Suprapubic skin (tissue), 4 donors: ENCODE measurements around the gene ISM1. TPM values are rescaled to one million over a fixed set of nuclear protein-coding genes. Genes with fewer than 3 reads are reported as not detected.
A peak's percentile ranks its signal among the peaks of the same experiment; 100 is the strongest.

Source experiments
- DNase-seq, 2 donors: peaks; one replicate each; pipeline ENCODE4 v3.0.0-alpha.2; 2019; ENCODE audit warnings: low spot score in 2 of 2
- H3K27ac ChIP-seq: fragments of 200-600 bp; sonication (generic); one replicate; pipeline ENCODE4 v1.5.1; 2019
- H3K27me3 ChIP-seq: fragments of 200-600 bp; sonication (generic); one replicate; pipeline ENCODE4 v1.5.1; 2019
- H3K36me3 ChIP-seq: fragments of 200-600 bp; sonication (generic); one replicate; pipeline ENCODE4 v1.5.1; 2019
- H3K4me1 ChIP-seq: fragments of 200-600 bp; sonication (generic); one replicate; pipeline ENCODE4 v1.5.1; 2019
- H3K4me3 ChIP-seq: fragments of 200-600 bp; sonication (generic); one replicate; pipeline ENCODE4 v1.5.1; 2019; ENCODE audit warnings: mild to moderate bottlenecking
- H3K9me3 ChIP-seq: fragments of 200-600 bp; sonication (generic); one replicate; pipeline ENCODE4 v1.5.1; 2019
- EP300 ChIP-seq: sonication (generic); formaldehyde crosslinking; IDR thresholded peaks from one replicate; pipeline ENCODE4 v1.6.1; 2017; ENCODE audit warnings: antibody characterized with exemption
- POLR2A ChIP-seq, 2 donors: fragments of 450-650 bp; IDR thresholded peaks; one replicate each; pipeline ENCODE4 v1.6.1; 2017; ENCODE audit warnings: antibody characterized with exemption in 2 of 2, mild to moderate bottlenecking in 2 of 2, moderate library complexity in 2 of 2
- POLR2AphosphoS5 ChIP-seq, 3 donors: sonication (generic); formaldehyde crosslinking; IDR thresholded peaks; one replicate each; pipeline ENCODE4 v1.6.1; 2017; ENCODE audit warnings: antibody characterized with exemption in 3 of 3
- WGBS: methylation state at CpG from one replicate; pipeline ENCODE4 v1.1.5; 2018; 5-methylcytosine and 5-hydroxymethylcytosine counted together
- total RNA-seq, 4 donors: library from RNA; depleted of rRNA; stranded (reverse); fragments of >200 nt; gene quantifications; one replicate each; pipeline ENCODE4 v1.1.0, GENCODE V29; 2016
- TF ChIP-seq, protein P1 (sequence below), 2 donors: fragments of 200-600 bp in 1 of 2; fragments of 450-650 bp in 1 of 2; sonication (generic) in 1 of 2; IDR thresholded peaks; one replicate each; pipeline ENCODE4 v1.5.1; 2016 to 2019; ENCODE audit warnings: antibody characterized with exemption in 2 of 2, mild to moderate bottlenecking in 1 of 2, moderate library complexity in 1 of 2

ISM1 gene
- total RNA-seq, 4 donors from 2014 or later = 9.0 to 21.8 (median 12.9) TPM

DNA sequence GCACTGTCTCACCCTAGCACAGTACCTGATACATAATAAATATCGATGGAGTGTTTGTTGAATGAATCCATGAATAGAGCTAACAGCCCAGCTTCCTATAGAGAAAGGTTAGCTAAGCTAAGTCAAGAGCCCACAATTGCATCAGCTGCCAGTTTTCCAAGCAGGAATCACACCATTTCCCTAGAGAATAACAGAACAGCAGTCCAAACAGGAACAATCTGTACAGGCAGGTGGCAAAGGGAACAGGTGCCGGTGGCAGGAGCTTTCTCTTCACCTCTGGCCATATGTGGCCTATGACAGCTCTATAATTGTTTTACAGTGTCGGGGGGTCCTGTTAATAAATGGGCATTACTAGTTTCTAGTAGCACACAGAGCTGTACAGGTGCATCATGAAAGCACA is 38.8 kb downstream of the ISM1 start:
- no peak for DNase-seq
- no peaks in the 10 kb centered on the region for H3K36me3 ChIP-seq
- no peak overlapping the region for H3K27ac ChIP-seq
- no peaks in the 10 kb centered on the region for H3K27me3 ChIP-seq
- H3K9me3 ChIP-seq = no peaks in the 10 kb centered on the region
- TF ChIP-seq, protein P1, sequence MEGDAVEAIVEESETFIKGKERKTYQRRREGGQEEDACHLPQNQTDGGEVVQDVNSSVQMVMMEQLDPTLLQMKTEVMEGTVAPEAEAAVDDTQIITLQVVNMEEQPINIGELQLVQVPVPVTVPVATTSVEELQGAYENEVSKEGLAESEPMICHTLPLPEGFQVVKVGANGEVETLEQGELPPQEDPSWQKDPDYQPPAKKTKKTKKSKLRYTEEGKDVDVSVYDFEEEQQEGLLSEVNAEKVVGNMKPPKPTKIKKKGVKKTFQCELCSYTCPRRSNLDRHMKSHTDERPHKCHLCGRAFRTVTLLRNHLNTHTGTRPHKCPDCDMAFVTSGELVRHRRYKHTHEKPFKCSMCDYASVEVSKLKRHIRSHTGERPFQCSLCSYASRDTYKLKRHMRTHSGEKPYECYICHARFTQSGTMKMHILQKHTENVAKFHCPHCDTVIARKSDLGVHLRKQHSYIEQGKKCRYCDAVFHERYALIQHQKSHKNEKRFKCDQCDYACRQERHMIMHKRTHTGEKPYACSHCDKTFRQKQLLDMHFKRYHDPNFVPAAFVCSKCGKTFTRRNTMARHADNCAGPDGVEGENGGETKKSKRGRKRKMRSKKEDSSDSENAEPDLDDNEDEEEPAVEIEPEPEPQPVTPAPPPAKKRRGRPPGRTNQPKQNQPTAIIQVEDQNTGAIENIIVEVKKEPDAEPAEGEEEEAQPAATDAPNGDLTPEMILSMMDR (IDR thresholded peaks at IDR 0.05) = no peak
- TF ChIP-seq POLR2AphosphoS5 (IDR thresholded peaks at IDR 0.05) = no peak
- no peak for TF ChIP-seq POLR2A (IDR thresholded peaks at IDR 0.05)
- no peak for TF ChIP-seq EP300
- no peaks in the 10 kb centered on the region for H3K4me1 ChIP-seq
- H3K4me3 ChIP-seq = no peak overlapping the region
- 86% methylated on average over 3 of the region's 3 CpGs for WGBS

DNA sequence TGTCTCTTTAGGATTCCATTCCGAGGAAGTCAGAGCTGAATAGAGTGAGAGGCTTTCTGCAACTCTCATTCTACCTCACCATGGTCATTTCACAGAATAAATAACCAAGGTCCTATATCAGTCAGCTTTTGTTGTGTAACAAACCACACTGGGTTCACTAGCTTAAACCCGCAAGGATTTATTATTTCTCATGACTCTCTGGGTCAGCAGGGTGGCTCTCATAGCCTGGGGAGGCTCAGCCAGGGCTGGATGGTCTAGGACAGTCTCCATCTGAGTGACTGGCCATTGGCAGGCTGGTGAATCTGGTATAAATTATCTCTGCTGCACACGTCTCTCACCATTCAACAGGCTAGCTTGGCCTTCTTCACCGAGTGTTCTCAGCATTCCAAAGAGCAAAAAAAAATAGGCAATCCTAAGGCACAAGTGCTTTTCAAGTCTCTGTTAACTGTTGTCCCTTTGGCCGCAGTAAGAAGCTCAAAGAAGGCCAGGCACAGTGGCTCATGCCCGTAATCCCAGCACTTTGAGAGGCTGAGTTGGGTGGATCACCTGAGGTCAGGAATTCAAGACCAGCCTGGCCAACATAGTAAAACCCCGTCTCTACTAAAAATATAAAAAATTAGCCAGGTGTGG is 39.7 kb downstream of the ISM1 start:
- DNase-seq = no peak
- H3K27me3 ChIP-seq = no peaks in the 10 kb centered on the region
- H3K4me3 ChIP-seq = no peak overlapping the region
- WGBS = 74% methylated on average over 7 of the region's 7 CpGs
- H3K4me1 ChIP-seq = no peaks in the 10 kb centered on the region
- TF ChIP-seq POLR2A (IDR thresholded peaks at IDR 0.05) (no peak), EP300 (no peak), POLR2AphosphoS5 (IDR thresholded peaks at IDR 0.05) (no peak)
- TF ChIP-seq, protein P1 (IDR thresholded peaks at IDR 0.05) = no peak
- no peak overlapping the region for H3K27ac ChIP-seq
- H3K9me3 ChIP-seq = no peaks in the 10 kb centered on the region
- H3K36me3 ChIP-seq = no peaks in the 10 kb centered on the region

DNA sequence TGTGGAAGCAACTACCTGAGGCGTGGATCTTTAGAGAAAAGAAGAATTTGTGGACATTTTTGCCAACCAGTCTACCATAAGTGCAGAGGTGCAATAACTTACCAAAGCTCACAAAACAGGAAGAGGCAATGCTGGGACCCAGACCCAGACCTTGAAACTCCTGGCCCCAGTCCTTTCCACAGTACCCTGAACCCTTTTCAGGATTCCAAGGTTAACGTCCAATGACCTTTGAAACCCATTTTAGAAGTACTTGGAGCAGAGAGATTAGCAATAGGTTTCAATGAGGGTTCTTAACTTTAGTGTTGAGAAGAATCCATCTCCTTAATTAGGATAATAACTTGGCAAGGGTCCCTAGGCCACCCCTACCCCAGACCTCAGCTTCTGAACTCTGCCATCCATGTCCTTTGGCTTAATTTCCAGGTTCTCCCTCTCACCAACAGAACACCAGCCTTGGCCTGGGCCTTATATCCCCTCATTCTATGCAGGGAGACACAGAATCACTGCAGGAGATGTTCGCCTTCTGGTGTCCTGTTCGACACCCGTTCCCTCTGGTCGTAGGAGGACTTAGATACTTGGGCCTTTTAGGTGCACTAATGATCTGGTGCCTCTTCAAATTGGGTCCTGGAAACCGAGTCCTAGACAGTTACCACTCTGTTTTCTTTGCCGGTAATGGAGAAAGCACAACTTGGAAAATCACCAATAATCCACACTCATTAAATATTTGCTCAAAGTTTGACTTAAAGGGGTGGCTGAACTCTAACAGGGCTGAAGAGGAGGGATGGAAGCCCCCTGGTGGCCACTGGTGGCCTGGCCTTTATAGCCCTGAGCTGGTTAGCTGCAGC is 40.6 kb downstream of the ISM1 start:
- no peak for DNase-seq
- TF ChIP-seq EP300 = no peak
- TF ChIP-seq, protein P1 (IDR thresholded peaks at IDR 0.05) = peak in 1 of 2 donors; percentile 52

DNA sequence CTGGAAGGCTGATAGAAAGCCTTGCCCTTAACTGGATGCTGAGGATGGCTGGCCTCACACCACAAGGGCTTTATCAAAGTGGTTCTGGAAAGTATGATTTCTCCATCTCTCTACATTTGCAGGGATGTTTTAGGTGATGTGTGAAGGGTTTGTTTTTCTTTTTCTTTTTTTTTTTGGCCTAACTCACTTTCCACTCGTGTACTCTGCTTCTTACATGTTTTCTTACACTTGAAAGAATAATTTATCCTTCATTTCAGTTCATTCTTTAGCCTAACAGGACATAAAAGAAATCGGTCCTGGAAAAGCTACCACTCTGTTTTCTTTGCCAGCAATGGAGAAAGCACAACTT is 41.2 kb downstream of the ISM1 start:
- no peaks in the 10 kb centered on the region for H3K36me3 ChIP-seq
- no peak overlapping the region for H3K27ac ChIP-seq
- DNase-seq = no peak
- no peak overlapping the region for H3K4me3 ChIP-seq
- no peaks in the 10 kb centered on the region for H3K9me3 ChIP-seq
- no peaks in the 10 kb centered on the region for H3K27me3 ChIP-seq
- 75% methylated on average over 2 of the region's 2 CpGs for WGBS
- H3K4me1 ChIP-seq = no peaks in the 10 kb centered on the region
- TF ChIP-seq, protein P1 (IDR thresholded peaks at IDR 0.05) = no peak

More for the DNA sequence above, 40.6 kb downstream of the ISM1 start:
- Histone ChIP-seq H3K27me3 (no peaks in the 10 kb centered on the region), H3K36me3 (no peaks in the 10 kb centered on the region), H3K27ac (no peak overlapping the region), H3K4me1 (no peaks in the 10 kb centered on the region), H3K4me3 (no peak overlapping the region), H3K9me3 (no peaks in the 10 kb centered on the region)
- 88% methylated on average over 8 of the region's 8 CpGs for WGBS

DNA sequence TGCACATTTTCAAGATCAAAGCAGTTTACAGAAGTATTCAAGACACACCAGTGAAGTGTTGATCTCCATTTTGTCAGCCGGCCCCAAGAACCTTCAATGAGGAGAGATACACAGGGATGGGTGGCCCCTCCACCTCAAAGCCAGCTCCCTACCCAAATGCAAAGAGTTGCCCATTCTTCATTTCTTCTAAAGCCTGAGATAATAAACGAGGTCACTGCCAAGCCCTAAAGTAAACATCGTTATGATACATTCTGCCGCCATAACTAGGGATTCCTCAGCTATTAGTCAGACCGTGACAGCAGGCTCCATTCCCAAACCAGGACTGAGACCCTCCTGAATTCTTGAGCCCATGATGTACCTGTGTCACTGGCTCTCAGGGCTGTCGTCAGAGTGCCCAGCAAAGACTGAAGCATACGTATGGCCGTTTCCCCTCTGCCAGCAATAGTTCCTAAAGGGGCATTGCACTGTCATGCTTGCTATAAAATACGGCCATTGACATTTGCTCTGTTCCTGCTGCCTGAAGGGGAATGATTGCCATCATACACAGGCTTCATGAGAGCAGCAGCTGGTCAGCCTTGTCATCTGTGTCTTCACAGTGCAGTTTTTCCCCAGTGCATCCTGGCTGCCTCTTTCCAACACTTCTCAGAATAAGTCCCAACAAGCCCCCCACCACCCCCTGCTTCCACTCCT is 41.7 kb downstream of the ISM1 start:
- TF ChIP-seq, protein P1 (IDR thresholded peaks at IDR 0.05) = no peak
- no peak for TF ChIP-seq POLR2A (IDR thresholded peaks at IDR 0.05)
- 74% methylated on average over 9 of the region's 9 CpGs for WGBS

More for the DNA sequence above, 41.7 kb downstream of the ISM1 start:
- H3K4me1 ChIP-seq = no peaks in the 10 kb centered on the region
- H3K27me3 ChIP-seq = no peaks in the 10 kb centered on the region
- H3K36me3 ChIP-seq = no peaks in the 10 kb centered on the region
- no peak overlapping the region for H3K27ac ChIP-seq
- no peaks in the 10 kb centered on the region for H3K9me3 ChIP-seq
- DNase-seq = no peak
- no peak overlapping the region for H3K4me3 ChIP-seq
